ENCODE data around the gene MEIS2. TPM values are rescaled to one million over a fixed set of nuclear protein-coding genes. Genes with fewer than 3 reads are reported as not detected.

The MEIS2 gene
- total RNA-seq, 1 experiment from 2014 or later = 23.1 TPM

DNA sequence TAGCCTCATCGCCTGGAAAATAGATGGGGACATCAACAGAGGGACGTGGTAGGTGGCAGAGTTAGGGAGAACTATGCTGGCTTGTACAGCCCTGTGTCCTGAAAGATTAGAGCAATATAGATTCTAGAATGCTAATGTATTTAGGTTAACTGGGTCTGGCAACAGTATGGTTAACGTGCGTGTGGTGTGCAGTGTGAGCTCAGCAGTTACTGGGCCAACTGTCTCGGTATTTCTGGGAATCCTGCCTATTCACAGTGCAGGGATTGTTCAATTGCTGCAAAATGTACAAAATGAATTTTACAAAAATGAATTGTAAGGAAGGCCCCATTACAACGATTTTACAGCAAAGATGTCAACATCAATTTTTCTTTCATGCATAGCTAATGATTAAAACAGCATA lies 20.6 kb downstream of the MEIS2 start:
- TF ChIP-seq, protein P1, sequence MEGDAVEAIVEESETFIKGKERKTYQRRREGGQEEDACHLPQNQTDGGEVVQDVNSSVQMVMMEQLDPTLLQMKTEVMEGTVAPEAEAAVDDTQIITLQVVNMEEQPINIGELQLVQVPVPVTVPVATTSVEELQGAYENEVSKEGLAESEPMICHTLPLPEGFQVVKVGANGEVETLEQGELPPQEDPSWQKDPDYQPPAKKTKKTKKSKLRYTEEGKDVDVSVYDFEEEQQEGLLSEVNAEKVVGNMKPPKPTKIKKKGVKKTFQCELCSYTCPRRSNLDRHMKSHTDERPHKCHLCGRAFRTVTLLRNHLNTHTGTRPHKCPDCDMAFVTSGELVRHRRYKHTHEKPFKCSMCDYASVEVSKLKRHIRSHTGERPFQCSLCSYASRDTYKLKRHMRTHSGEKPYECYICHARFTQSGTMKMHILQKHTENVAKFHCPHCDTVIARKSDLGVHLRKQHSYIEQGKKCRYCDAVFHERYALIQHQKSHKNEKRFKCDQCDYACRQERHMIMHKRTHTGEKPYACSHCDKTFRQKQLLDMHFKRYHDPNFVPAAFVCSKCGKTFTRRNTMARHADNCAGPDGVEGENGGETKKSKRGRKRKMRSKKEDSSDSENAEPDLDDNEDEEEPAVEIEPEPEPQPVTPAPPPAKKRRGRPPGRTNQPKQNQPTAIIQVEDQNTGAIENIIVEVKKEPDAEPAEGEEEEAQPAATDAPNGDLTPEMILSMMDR (IDR thresholded peaks at IDR 0.05; ENCODE audit: unreplicated experiment) = no peak
- intact Hi-C loops (cut with micrococcal nuclease; ENCODE audit: unreplicated experiment) = loop anchor here (10.0 kb wide), 1 partner anchor 55 kb away; no protein-coding TSS in a partner anchor
- Mint-ChIP-seq H3K4me1 (ENCODE audit: low read depth, unreplicated experiment) (no peaks in the 10 kb centered on the region), H3K36me3 (ENCODE audit: insufficient read depth, unreplicated experiment) (peaks cover 5% of the 10 kb centered on the region), H3K9me3 (ENCODE audit: low read depth, unreplicated experiment) (no peaks in the 10 kb centered on the region), H3K27ac (ENCODE audit: unreplicated experiment) (no peak overlapping the region), H3K27me3 (ENCODE audit: unreplicated experiment) (no peaks in the 10 kb centered on the region), H3K4me3 (ENCODE audit: low read depth, unreplicated experiment) (no peak overlapping the region)
- BruUV-seq (replicated peaks) = no TSS peak
- no peak for DNase-seq
- CTCF ChIA-PET = no interaction called here

DNA sequence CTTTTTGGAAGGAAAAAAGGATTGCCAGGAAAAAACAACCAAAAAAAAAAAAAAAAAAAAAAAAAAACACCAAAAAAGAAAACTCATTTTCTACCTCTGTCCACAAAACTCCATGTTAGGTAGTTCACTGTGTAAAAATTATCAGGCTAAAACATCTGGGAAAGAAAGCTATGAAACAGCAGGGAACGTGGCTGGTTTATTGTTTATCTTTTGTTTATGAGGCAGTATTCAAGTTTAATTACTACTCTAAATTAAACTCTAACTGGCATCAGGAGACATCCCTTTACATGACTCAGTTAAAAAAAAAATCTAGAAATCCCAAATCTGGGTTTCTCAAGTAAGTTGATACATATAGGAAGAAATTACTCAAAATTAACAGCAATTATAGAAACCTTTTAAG lies 21.8 kb downstream of the MEIS2 start:
- H3K27me3 Mint-ChIP-seq (ENCODE audit: unreplicated experiment) = no peaks in the 10 kb centered on the region
- BruUV-seq (replicated peaks) = no TSS peak
- H3K9me3 Mint-ChIP-seq (ENCODE audit: low read depth, unreplicated experiment) = no peaks in the 10 kb centered on the region
- intact Hi-C loops (cut with micrococcal nuclease; ENCODE audit: unreplicated experiment) = no loop called here
- peaks cover 5% of the 10 kb centered on the region for H3K36me3 Mint-ChIP-seq (ENCODE audit: insufficient read depth, unreplicated experiment)
- H3K4me3 Mint-ChIP-seq (ENCODE audit: low read depth, unreplicated experiment) = no peak overlapping the region
- H3K27ac Mint-ChIP-seq (ENCODE audit: unreplicated experiment) = no peak overlapping the region
- CTCF ChIA-PET = no interaction called here
- no peak for DNase-seq
- TF ChIP-seq, protein P1 (IDR thresholded peaks at IDR 0.05; ENCODE audit: unreplicated experiment) = no peak
- H3K4me1 Mint-ChIP-seq (ENCODE audit: low read depth, unreplicated experiment) = no peaks in the 10 kb centered on the region

DNA sequence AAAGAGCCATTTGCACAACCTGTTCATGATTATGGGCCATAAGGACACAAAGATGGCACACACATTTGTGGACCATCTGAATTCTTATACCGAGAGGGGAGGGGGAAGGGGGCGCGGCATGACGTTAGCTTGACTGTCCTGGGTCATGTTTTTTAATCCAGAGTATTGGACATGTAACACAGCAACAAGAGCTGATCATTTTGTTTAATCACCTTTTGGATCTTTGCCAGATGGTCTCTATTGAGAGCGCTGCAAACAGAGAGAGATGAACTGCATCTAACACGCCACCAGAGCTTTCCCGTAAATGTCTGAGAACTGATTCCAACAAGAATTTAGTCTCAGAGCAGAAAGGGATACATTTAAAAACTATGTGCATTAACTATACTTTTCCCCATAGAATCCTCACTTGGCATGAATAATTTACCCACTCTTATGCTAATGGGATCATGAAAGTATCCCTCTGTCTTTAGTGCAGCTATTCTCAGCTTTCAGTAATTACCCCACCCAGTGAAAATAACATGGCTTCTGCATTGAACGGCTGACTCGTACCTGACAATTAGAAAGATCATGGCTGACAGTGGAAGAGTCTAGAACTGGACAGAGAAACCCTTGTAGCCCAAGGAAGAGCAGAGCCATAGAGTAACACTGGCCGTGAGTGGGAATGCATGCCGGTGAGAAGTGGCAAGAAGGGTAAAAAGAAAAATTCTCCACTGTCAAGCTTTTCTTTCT lies 22.6 kb downstream of the MEIS2 start:
- no peak overlapping the region for H3K27ac Mint-ChIP-seq (ENCODE audit: unreplicated experiment)
- peaks cover 5% of the 10 kb centered on the region for H3K36me3 Mint-ChIP-seq (ENCODE audit: insufficient read depth, unreplicated experiment)
- H3K27me3 Mint-ChIP-seq (ENCODE audit: unreplicated experiment) = no peaks in the 10 kb centered on the region

DNA sequence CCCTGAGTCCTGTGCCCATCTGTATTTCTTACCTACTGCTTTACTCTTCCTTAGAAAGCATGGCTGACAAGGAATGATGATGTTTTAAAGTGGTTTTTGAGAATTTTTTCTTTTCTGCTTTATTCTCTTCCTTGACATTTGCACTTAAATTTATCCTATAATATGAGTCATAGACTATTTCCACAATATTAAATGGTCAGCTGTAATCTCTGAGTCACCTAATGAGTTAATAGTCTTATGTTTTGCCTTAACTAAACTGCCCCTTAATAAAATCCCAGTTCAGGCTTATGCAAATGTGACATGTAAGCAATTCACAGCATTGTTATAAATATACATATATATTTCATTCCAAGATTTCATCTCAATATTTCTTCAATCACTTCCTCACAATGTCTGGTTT lies 23.8 kb downstream of the MEIS2 start:
- Mint-ChIP-seq H3K4me3 (ENCODE audit: low read depth, unreplicated experiment) (no peak overlapping the region), H3K27ac (ENCODE audit: unreplicated experiment) (no peak overlapping the region), H3K9me3 (ENCODE audit: low read depth, unreplicated experiment) (no peaks in the 10 kb centered on the region), H3K4me1 (ENCODE audit: low read depth, unreplicated experiment) (no peaks in the 10 kb centered on the region), H3K27me3 (ENCODE audit: unreplicated experiment) (no peaks in the 10 kb centered on the region), H3K36me3 (ENCODE audit: insufficient read depth, unreplicated experiment) (peaks cover 5% of the 10 kb centered on the region)
- CTCF ChIA-PET = no interaction called here
- intact Hi-C loops (cut with micrococcal nuclease; ENCODE audit: unreplicated experiment) = no loop called here
- no peak for DNase-seq
- BruUV-seq (replicated peaks) = no TSS peak
- TF ChIP-seq, protein P1 (IDR thresholded peaks at IDR 0.05; ENCODE audit: unreplicated experiment) = no peak

More for the DNA sequence above, 22.6 kb downstream of the MEIS2 start:
- CTCF ChIA-PET = no interaction called here
- TF ChIP-seq, protein P1 (IDR thresholded peaks at IDR 0.05; ENCODE audit: unreplicated experiment) = no peak
- DNase-seq = no peak
- H3K9me3 Mint-ChIP-seq (ENCODE audit: low read depth, unreplicated experiment) = no peaks in the 10 kb centered on the region
- no peak overlapping the region for H3K4me3 Mint-ChIP-seq (ENCODE audit: low read depth, unreplicated experiment)
- BruUV-seq (replicated peaks) = no TSS peak
- intact Hi-C loops (cut with micrococcal nuclease; ENCODE audit: unreplicated experiment) = no loop called here
- H3K4me1 Mint-ChIP-seq (ENCODE audit: low read depth, unreplicated experiment) = no peaks in the 10 kb centered on the region

All from Calu3 (cell line).